Mesenteric fat pad (tissue), 1 donor: ENCODE data around the gene PTPRN2. TPM values are rescaled to one million over a fixed set of nuclear protein-coding genes. Genes with fewer than 3 reads are reported as not detected.

Experiments
- DNase-seq: peaks from one replicate; pipeline ENCODE4 v3.0.0-alpha.2; 2020; ENCODE audit warnings: low spot score
- total RNA-seq: library from RNA; stranded (reverse); fragmentation: NEBNext Ultra II Directional; extraction: Animal tissue kit (Norgen Biotek cat#: 25700); gene quantifications from one replicate; pipeline ENCODE4 v1.2.1, GENCODE V29; 2021
- donor health status: DM: yes; HTN: yes; CAD: no.

The PTPRN2 gene
- total RNA-seq, 1 donor from 2014 or later = 2.6 TPM

DNA sequence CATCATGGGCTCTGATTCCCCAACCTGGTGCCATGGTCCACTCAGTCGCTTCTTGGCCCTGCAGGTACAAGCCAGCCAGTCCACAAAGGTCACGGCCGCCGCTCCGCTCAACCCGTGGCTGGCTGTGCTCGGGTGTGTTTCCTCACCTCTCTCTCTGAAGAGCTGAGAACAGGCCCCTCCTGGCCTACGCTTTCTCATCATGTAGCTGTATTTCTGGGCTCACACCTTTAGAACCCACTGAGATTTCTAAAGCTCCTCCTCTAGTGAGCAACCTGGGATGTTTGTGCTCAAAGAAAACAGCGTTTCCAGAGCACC is 30.2 kb downstream of the PTPRN2 start:
- DNase-seq = no peak

DNA sequence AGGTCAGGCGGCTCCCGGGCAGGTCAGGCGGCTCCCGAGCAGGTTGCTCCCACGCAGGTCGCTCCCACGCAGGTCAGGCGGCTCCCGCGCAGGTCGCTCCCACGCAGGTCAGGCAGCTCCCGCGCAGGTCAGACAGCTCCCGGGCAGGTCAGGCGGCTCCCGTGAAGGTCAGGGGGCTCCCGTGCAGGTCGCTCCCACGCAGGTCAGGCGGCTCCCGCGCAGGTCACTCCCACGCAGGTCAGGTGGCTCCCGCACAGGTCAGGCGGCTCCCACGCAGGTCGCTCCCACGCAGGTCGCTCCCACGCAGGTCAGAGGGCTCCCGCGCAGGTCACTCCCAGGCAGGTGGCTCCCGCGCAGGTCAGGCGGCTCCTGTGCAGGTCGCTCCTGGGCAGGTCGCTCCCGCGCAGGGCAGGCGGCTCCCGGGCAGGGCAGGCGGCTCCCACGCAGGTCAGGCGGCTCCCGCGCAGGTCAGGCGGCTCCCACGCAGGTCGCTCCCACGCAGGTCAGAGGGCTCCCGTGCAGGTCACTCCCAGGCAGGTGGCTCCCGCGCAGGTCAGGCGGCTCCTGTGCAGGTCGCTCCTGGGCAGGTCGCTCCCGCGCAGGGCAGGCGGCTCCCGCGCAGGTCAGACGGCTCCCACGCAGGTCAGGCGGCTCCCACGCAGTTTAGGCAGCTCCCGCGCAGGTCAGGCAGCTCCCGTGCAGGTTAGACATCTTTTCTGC is 30.7 kb downstream of the PTPRN2 start:
- no peak for DNase-seq

DNA sequence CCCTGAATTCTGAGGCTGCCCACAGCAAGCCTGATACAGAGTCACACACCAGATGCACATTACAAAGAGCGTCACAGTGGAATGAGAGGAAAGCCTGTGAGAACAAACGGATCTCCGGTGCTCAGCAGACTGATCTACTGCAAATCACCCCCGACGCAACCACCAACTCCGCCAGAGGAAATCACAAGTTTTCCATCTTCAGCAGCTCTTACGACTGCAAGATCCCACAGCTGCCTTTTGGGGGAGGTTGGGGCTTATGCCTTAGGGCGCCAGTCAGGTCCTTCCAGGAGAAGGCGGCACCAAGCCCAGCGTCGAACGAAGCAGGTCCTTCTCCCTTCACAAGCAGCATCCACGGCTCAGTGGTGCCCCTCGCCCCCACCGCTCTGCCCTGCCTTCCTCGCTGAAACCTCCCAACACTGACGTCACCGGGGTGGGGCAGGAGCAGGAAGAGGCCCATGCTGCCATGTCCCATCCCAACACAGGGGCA is 32.5 kb downstream of the PTPRN2 start:
- no peak for DNase-seq

DNA sequence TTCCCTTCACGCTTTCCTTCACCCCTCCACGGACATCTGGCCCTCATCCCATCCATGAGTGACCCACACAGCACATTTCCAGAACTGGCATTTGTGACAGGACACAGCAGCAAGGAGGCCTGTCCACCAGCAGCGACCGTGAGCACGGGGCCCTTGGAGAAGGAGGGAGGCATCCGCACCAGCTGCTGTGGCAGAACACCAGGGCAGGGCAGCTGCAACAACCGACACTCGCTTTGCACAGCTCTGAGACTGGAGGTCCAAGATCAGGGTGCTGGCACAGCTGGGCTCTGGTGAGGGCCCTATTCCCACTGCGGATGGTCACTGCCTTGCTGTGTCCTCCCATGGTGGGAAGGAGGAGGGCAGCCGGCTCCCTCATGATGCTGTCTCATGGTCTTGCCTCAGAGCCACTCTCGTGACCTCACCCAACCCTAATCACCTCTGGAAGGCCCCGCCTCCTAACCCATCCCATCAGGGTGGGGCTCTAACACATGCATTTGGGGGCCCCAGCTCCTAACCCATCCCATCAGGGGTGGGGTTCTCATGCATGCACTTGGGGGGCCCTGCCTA is 36.7 kb downstream of the PTPRN2 start:
- no peak for DNase-seq

DNA sequence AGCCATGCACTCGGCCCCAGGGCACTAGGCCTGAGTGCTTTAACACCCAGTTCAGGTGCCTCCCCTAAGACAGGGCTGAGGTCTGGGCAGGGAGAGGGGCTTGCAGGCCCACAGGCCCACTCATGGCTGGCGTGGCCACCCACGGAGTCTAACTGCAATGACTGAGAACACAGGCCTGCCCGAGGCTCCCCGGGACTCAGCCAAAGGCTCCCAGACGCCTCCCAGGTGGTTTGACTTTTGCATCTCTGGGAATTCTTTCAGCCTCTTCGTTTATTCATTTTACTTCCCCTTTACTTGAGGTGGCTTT is 37.3 kb downstream of the PTPRN2 start:
- no peak for DNase-seq

- no peak for DNase-seq
Observed at GRCh38 chr7:158549616-158550393, 37.8 kb downstream of the PTPRN2 start.

GRCh38 chr7:158549176-158549615 is 38.4 kb downstream of the PTPRN2 start:
- DNase-seq = no peak

DNA sequence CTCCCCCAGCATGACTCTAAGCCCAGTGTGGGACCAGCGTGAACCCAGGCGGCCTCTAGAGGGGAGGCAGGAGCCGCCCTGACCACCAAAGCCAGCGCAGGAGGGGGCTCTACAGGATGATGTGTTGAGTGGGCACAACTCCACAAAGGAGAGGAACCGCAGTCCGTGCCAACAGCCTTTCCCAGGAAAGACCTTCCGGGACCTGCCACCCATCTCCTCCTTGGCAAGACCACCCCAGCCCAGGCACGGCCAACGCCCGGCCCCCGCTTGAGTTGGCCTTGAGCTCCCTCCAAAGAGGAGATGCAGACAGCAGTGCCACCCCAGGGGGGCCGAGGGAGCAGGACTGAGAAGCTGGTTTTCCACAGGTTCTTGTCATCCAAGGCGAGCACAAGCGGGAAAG is 38.9 kb downstream of the PTPRN2 start:
- no peak for DNase-seq

DNA sequence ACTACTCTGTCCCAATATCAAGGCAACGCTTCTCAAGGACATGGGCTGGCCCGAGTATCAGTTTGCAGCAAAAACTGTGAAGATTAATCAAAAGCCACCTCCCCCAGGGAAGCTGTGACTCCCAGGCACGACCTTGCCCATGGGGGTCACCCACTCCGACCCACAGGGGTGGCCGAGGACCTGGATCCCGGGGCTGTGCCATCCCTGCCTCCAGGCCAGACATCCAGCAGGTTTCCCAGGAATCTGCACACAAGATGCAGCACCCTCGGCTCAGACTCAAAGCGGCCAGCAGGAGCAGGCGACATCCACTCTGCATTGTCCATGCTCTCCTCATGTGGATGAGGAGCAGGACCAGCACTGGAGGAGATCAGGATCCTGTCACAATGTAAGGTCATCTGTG is 39.8 kb downstream of the PTPRN2 start:
- DNase-seq = no peak

DNA sequence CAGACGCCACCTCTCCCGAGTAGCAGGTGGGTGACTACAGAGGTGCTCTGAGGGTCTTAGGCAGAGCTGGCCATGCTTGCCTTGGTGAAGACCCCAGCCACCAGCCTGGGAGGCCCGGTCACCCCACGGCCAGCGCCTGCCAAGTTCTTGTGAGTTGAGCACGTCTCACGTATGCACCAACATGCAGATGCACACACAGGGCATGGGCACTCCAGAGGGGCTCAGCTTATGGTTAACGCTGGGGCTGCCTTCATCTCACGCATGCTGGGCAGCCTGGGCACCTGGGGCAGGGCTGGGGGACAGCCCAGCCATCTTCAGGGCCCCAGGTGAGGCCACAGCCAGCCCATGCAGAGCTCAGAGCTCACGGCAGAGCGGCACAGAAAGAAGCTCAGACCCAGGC is 41.0 kb downstream of the PTPRN2 start:
- no peak for DNase-seq

DNA sequence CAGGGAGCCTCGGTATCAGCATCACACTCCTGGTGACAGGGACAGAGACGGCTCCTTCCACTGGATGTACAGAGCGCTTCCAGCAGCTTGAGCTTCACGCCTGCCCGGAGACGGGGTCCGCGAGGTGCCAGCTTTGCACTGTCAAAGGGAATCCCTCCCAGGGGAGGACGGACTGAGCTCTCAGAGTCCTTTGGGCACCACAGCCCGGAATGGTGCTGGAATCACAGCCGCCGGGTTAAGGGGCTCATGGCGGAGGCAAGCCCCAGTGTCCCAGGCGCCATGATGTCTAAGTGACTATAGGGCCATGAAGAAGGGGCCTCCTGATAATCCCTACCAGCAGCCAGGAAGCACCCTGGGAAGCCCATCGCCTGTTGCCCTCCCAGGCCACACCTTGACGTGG is 41.4 kb downstream of the PTPRN2 start:
- DNase-seq = no peak

- DNase-seq = no peak
Observed at GRCh38 chr7:158544708-158545107, 42.9 kb downstream of the PTPRN2 start.

DNA sequence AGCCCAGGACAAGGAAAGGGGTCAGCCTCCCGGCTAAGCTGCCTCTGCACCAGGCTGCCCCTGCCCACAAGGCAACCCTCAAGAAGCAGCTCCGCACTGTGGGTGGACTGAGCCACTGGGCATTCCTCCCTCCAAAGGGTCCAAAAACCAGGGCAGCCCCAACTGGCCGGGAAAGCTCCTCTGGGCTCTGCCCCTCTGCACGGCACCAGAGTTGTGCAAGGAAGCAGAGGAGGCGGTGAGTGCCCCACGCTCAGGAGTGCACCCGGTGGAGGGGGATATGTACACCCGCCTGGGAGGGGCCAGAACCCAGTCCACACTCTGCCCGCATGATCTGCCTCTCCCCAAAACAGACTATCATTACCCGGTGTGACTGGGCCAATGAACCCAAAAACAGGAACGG is 43.8 kb downstream of the PTPRN2 start:
- DNase-seq = no peak

DNA sequence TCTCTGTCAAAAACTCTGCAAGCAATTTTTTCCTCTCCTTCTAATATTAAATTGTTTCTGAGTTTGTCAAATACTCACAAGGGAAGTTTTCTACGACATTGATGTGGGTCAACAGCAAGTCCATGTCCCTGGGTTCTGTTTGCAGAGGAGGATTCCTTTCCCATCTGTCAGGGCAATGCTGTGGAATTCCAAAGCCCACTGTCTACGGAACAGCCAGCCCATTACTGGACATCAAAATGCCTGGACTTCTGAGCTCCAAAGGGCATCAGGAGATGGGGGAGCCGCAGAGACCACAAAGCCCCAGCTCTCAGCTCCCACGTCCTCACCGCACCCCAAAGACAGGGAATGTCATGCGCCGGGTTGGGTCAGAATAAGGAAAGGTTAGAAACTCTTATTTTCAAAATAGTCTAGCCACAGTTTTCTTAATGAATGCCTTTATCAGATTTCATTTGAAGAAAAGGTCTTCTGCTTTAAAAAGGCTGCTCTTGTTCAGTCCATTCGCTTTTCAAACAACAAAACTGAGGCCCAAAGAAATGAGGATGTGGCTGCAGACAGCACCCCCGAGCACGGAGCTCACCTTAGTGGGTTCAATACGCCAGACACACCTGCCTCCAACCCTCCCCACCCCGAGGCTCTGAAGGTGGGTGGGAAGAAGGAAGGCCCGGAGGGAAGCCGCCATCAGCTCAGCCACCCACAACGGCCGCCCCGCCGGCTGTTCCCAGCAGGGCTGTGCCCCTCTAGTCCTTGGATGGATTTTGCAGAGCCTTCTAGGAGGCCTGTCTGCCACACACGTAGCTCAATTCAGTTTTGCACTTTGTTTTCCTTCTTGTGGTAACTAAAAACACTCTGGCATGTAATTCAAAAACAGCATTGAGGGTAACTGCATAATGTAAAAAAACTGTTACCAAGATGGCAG is 44.7 kb downstream of the PTPRN2 start:
- DNase-seq = no peak

DNA sequence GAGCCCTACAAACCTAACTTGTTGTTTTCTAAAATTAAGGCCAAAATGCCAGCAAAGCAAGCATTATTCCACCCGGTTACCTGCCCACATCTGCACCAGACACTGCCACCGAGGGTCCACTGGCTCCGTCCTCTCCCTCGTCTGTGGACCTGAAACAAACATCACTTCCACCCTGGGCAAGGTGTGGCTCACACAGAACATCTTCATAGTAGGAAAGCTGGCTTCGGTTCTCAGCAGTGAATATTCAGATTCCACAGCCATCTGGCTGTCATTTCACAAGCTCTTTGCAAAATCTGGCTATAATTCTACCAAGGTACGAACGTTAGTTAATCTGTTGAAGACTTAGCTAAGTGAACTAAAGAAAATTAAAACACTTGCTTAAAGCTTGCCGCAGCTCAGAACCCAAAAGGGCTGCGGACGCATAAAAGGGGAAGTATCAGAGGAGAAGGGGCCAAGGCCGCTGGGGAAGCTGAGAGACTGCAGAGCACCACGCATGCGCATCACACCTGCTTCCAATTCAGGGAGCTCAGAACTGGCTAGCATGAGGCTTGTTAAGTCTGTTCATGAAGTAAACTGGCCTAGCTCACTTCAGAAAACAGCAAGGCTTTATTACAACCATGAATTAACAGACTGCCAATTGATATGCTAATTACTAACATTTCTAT is 46.1 kb downstream of the PTPRN2 start:
- DNase-seq = no peak

- DNase-seq = no peak
Observed at GRCh38 chr7:158539711-158540146, 47.9 kb downstream of the PTPRN2 start.

DNA sequence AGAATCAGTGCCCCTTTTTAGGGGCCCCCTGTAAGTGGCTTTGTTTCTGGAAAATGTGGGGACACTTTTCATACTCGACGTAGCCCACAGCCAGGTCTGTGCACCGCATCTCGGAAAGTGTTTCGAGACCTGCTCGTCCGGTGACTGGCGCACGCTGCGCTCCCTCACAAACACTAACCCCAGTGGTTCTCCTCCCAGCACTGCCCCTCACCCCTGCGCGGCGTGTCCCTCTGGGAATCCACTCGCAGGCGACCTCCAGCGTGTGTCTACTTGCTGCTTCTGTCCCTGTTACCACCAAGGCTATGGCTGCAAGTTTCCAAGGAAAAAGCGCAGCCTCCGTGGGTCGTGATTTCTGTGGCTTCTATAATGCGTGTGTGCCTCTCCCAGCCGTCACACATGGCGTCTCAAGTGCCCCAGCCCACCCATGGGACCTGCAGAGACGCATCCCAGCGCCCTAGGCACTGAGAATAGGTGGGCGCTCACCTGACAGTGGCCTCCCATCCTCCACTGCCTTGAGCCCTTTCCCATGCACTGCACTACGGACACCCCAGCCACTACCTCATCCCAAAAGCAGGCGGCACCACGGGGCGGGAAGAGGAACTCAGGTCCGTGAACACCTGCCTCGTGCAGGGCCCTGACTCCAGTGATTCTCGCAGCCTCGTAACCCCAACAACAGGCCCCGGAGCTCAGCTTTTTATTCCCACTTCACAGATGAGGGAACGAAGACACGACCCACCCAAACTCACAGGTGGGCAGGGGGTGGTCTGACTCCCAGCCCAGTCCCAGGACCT is 49.3 kb downstream of the PTPRN2 start:
- DNase-seq = no peak

DNA sequence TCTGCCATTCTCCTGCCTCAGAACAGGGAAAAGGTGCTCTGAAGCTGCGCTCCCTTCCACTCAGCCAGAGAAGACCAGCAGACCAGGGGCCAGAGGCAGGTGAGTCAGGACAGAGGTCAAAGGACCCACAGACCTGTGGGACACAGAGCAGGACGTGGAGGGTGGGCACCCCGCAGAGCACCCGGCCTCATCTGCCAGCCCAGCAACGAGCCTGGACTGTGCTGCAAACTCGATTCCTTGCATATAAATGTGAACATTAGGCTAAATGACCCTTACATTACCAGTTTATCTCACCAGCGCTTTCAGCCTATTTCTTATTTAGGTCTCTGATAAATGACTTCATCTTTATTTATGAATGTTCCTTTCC is 50.1 kb downstream of the PTPRN2 start:
- no peak for DNase-seq

DNA sequence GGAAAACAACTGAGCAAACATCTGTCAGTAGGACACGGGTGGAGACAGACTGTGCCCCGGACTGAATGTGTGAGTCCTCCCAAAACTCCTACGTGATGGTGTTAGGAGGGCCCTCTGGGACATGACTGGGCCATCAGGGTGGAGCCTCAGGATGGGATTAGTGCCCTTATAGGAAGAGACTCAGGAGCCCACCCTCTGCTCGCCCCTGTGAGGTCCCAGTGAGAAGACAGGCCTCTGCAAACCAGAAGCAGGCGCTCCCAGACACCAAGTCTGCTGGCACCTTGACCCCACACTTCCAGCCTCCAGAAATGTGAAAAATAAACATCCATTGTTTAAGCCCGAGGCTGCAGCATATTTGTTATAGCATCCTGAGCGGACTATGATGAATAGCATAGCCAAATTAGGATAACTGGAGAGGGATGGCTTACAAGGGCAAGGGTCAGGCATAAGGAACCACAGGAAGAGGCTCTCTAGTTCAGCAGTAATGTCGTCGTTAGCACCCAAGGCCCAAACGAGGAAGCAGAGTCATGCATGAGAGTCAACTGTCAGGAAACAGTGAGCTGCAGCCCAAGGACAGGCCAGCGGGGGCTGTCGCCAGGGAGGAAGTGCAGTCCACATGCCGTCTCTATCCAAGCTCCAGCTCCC is 50.6 kb downstream of the PTPRN2 start:
- no peak for DNase-seq

DNA sequence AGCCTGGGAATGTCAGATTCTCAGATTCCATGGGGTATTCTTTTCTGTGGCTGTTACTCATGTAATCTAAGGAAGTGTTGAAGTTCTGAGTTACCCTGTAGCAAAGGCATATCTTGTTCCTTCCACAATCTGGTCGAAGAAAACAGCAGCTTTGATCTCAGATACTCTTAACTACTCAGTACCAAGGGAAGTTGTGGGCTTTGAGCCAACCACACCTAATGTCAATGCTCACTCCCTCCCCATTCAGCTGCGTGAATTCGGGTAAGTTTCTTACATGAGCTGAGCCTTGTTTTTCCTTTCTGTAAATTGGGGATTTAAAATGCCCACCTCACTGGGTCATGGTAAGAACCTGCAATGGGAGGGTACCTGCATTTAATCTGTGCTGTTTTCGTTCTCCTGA is 52.5 kb downstream of the PTPRN2 start:
- no peak for DNase-seq
